SK-N-SH (cell line): Measurements from ENCODE around the gene SLC34A3. TPM values are rescaled to one million over a fixed set of nuclear protein-coding genes. Genes with fewer than 3 reads are reported as not detected.

Source experiments
- CTCF ChIA-PET: fragments of 300-600, 350-600 bp; formaldehyde crosslinking; extraction: SDS; loops from one replicate; lab custom pipeline; 2021; lab: Yijun Ruan, JAX
- POLR2A ChIA-PET: fragments of 350-600 bp; sonication (Branson Sonifier 250); formaldehyde crosslinking; extraction: SDS; loops from one replicate; lab custom pipeline; 2020; ENCODE audit warnings: antibody characterized with exemption, inconsistent platforms; lab: Yijun Ruan, JAX
- DNase-seq: peaks from one replicate; pipeline ENCODE4 v3.0.0; 2012
- H2AFZ ChIP-seq: fragments of 200-600 bp; sonication (generic); 2 replicates; pipeline ENCODE4 v1.8.1; 2016; ENCODE audit warnings: antibody characterized with exemption, mild to moderate bottlenecking, low read depth
- H3F3A ChIP-seq: fragments of 200-600 bp; sonication (generic); replicated peaks from 2 replicates; pipeline ENCODE3; 2016; ENCODE audit warnings: antibody characterized with exemption, mild to moderate bottlenecking; ENCODE audit not compliant: insufficient read depth
- H3K27ac ChIP-seq, 2 experiments: fragments of 200-500 bp in 1 of 2; fragments of 200-600 bp in 1 of 2; sonication (Bioruptor generic) in 1 of 2; sonication (generic), shearing (Covaris generic) in 1 of 2; 2 replicates each; pipeline versions ENCODE4 v1.5.1 to v1.6.1; 2014 to 2016; ENCODE audit warnings: low read depth in 2 of 2, inconsistent platforms in 1 of 2, low read length in 1 of 2, mild to moderate bottlenecking in 1 of 2, mixed read lengths in 1 of 2
- H3K27me3 ChIP-seq: fragments of 200-600 bp; sonication (generic), shearing (Covaris generic); 2 replicates; pipeline ENCODE4 v1.6.1; 2016; ENCODE audit warnings: mixed run types; ENCODE audit not compliant: insufficient read depth
- H3K36me3 ChIP-seq, 2 experiments: fragments of 200-500 bp in 1 of 2; fragments of 200-600 bp in 1 of 2; sonication (Bioruptor generic) in 1 of 2; sonication (generic) in 1 of 2; replicated peaks in 1 of 2; 2 replicates each; pipeline versions ENCODE3 to v1.5.1; 2014 to 2016; ENCODE audit warnings: low read length in 1 of 2, mild to moderate bottlenecking in 1 of 2; ENCODE audit not compliant: insufficient read depth in 2 of 2, control insufficient read depth in 1 of 2
- H3K4me1 ChIP-seq, 2 experiments: fragments of 200-500 bp in 1 of 2; fragments of 200-600 bp in 1 of 2; sonication (Bioruptor generic) in 1 of 2; sonication (generic), shearing (Covaris generic) in 1 of 2; 2 replicates each; pipeline versions ENCODE4 v1.5.1 to v1.6.1; 2014 to 2016; ENCODE audit warnings: low read depth in 1 of 2, low read length in 1 of 2, mixed run types in 1 of 2; ENCODE audit not compliant: insufficient read depth in 2 of 2, control insufficient read depth in 1 of 2
- H3K4me2 ChIP-seq: fragments of 200-600 bp; sonication (generic), shearing (Covaris generic); 2 replicates; pipeline ENCODE4 v1.6.1; 2017; ENCODE audit warnings: mixed run types
- H3K4me3 ChIP-seq, 2 experiments: fragments of 200-500 bp in 1 of 2; fragments of 200-600 bp in 1 of 2; sonication (Bioruptor generic) in 1 of 2; sonication (generic), shearing (Covaris generic) in 1 of 2; 2 replicates each; pipeline versions ENCODE4 v1.5.1 to v1.8.1; 2014 to 2016; ENCODE audit warnings: low read depth in 2 of 2, inconsistent platforms in 1 of 2, low read length in 1 of 2, mild to moderate bottlenecking in 1 of 2, mixed read lengths in 1 of 2, moderate library complexity in 1 of 2
- H3K79me2 ChIP-seq: fragments of 200-600 bp; sonication (generic); 2 replicates; pipeline ENCODE4 v1.8.1; 2017; ENCODE audit warnings: mild to moderate bottlenecking; ENCODE audit not compliant: insufficient read depth
- H3K9ac ChIP-seq: fragments of 200-600 bp; sonication (generic); 2 replicates; pipeline ENCODE4 v1.6.1; 2017; ENCODE audit warnings: mixed run types
- H3K9me2 ChIP-seq: fragments of 200-600 bp; sonication (generic); 2 replicates; pipeline ENCODE4 v1.6.1; 2017; ENCODE audit warnings: mixed run types
- H3K9me3 ChIP-seq: fragments of 200-600 bp; sonication (generic); 2 replicates; pipeline ENCODE4 v1.6.1; 2017; ENCODE audit warnings: mixed run types, mild to moderate bottlenecking, moderate library complexity
- H4K20me1 ChIP-seq: fragments of 200-600 bp; sonication (generic); 2 replicates; pipeline ENCODE4 v1.6.1; 2017; ENCODE audit warnings: mild to moderate bottlenecking, mixed run types; ENCODE audit not compliant: insufficient read depth
- FOXM1 ChIP-seq: IDR thresholded peaks from 2 replicates; pipeline ENCODE4 v1.4.0; 2012; ENCODE audit warnings: low read depth, mild to moderate bottlenecking
- GABPA ChIP-seq: IDR thresholded peaks from 2 replicates; pipeline ENCODE4 v1.4.0; 2012; ENCODE audit warnings: low read depth, mild to moderate bottlenecking
- GATA2 ChIP-seq: sonication (generic); formaldehyde crosslinking; IDR thresholded peaks from 2 replicates; pipeline ENCODE4 v1.5.0; 2020; ENCODE audit warnings: mild to moderate bottlenecking, missing genetic modification reagents
- JUND ChIP-seq: IDR thresholded peaks from 2 replicates; pipeline ENCODE4 v1.4.0; 2012
- MEF2A ChIP-seq: IDR thresholded peaks from 2 replicates; pipeline ENCODE4 v1.4.0; 2012; ENCODE audit warnings: low read depth, borderline replicate concordance
- MXI1 ChIP-seq: IDR thresholded peaks from 2 replicates; pipeline ENCODE4 v1.6.1; 2012; ENCODE audit warnings: mild to moderate bottlenecking, low read depth, low read length, improper control_type of control experiment
- NFIC ChIP-seq: IDR thresholded peaks from 2 replicates; pipeline ENCODE4 v1.4.0; 2012; ENCODE audit warnings: borderline replicate concordance
- RAD21 ChIP-seq: IDR thresholded peaks from 2 replicates; pipeline ENCODE4 v1.6.1; 2012; ENCODE audit warnings: mild to moderate bottlenecking, low read length
- WGBS: methylation state at CpG from one replicate; pipeline ENCODE4 v1.1.6; 2017; ENCODE audit warnings: low lambda C conversion rate; 5-methylcytosine and 5-hydroxymethylcytosine counted together
- polyA plus RNA-seq, 3 experiments: library from polyadenylated mRNA; depleted of rRNA; stranded (reverse); fragments of >200 nt; gene quantifications; 2 replicates each; pipeline ENCODE4 v1.2.3, GENCODE V29; 2012
- TF ChIP-seq, protein P1 (sequence below): fragments of 150-350 bp; IDR thresholded peaks from 2 replicates; pipeline ENCODE4 v1.6.1; 2017; ENCODE audit warnings: antibody characterized with exemption, low read length, low read depth, borderline replicate concordance
- TF ChIP-seq, protein P2 (sequence below): IDR thresholded peaks from 2 replicates; pipeline ENCODE4 v1.4.0; 2012; ENCODE audit warnings: low read depth
- TF ChIP-seq, protein P3 (sequence below): fragments of 150-350 bp; IDR thresholded peaks from 2 replicates; pipeline ENCODE4 v1.6.1; 2016; ENCODE audit warnings: mild to moderate bottlenecking, low read depth, low read length

SLC34A3 gene
- polyA plus RNA-seq, 1 of the 3 experiments (the other 2 are of a cell fraction), result not detected

DNA sequence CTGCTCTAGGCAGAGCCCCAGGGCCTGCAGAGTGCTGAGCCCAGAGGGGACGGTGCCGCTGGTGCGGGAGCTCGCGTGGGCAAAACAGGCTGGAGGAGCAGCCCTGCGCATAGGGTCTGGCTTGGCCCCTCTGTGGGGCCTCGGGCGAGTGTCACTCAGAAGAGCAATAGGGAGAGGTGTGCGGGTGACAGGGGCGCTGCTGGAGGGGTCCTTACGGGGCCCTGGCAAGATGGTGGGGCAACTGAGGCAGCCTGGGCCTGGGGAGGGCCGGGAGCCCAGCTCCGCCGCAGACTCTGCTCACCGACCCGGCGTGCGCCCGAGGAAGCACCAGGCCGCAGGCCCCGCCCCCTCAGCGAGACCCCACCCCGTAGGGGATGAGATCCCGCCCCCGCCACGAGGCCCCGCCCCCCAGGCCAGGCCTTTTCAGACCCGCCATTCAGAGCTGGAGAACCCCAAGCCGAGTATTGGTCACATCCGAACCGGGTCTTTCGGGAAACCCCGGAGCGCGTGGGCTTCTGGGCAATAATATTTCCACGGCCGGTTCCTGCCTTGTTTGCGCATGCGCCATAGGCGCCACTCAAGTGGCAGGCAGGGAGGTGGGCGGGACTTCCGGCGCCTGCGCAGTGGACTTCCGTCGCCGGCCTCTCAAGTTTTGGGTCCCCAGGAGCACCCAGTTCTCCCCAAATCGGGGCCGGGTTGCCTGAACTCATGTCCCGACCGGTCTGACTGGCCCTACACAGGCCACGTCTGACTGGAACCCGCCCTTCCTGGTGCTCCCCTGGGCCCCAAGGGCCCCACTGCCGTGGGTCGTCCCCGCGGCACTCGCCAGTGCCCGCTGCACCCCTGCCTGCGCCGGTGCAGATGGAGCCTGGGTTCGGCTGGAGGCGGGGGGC, 7.4 kb upstream of the SLC34A3 start (continued):
- TF ChIP-seq RAD21 (no peak), GABPA (peak; percentile 90)

DNA sequence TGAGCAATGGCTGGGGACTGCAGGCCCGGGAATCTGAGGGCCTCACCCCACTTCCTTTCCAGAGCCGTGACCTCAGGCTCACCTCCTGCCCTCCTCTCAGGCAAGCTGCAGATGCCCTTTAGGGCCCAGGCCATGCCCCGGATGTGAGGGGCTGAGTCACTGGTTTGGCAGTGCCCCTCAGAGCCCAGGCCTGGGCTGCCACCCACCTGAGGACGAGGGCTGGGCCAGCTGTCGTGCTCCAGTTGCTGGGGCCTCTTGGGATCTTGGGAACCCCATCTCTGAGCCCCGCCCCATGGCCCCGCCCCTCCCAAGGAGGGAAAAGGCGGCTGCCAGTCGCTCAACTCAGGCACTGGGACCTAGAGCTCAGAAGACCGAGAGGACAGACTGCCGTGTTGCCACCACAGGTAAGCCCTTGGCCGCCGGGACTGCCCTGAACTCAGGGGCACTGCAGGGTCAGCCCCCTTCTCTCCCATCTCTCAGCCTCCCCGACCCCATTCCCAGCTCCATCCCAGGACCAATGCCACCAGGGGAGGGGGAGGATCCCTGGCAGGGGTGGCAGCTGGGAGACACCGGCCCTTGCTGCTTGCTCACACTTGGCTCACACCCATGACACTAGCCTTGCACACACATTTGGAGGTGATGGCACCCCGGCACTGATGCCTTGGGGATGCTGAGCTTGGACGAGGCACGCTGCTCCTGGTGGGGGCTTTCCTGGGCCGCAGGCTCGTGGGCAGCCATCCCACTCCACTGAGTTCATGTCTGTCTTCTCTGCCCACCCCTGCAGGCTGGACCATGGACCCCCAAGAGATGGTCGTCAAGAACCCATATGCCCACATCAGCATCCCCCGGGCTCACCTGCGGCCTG, 5.6 kb upstream of the SLC34A3 start, which contains the start of gene CYSRT1:
CYSRT1 (plus strand) TSS at position 345 of the 865 bp plus-strand sequence; CDS start at position 793, 448 bp downstream.
- TF ChIP-seq NFIC, result no peak
- TF ChIP-seq, protein P1, sequence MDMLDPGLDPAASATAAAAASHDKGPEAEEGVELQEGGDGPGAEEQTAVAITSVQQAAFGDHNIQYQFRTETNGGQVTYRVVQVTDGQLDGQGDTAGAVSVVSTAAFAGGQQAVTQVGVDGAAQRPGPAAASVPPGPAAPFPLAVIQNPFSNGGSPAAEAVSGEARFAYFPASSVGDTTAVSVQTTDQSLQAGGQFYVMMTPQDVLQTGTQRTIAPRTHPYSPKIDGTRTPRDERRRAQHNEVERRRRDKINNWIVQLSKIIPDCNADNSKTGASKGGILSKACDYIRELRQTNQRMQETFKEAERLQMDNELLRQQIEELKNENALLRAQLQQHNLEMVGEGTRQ, result no peak
- TF ChIP-seq MXI1, result no peak
- no peak for TF ChIP-seq MEF2A
- TF ChIP-seq FOXM1, result no peak
- no peak for TF ChIP-seq GATA2 (CRISPR knock-in tag)
- no peak for TF ChIP-seq JUND
- TF ChIP-seq, protein P2, sequence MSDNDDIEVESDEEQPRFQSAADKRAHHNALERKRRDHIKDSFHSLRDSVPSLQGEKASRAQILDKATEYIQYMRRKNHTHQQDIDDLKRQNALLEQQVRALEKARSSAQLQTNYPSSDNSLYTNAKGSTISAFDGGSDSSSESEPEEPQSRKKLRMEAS, result no peak
- TF ChIP-seq, protein P3, sequence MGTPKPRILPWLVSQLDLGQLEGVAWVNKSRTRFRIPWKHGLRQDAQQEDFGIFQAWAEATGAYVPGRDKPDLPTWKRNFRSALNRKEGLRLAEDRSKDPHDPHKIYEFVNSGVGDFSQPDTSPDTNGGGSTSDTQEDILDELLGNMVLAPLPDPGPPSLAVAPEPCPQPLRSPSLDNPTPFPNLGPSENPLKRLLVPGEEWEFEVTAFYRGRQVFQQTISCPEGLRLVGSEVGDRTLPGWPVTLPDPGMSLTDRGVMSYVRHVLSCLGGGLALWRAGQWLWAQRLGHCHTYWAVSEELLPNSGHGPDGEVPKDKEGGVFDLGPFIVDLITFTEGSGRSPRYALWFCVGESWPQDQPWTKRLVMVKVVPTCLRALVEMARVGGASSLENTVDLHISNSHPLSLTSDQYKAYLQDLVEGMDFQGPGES, result no peak
- Histone ChIP-seq H3K79me2 (no peaks in the 10 kb centered on the region), H3K4me1 (peaks cover 0 to 54% of the 10 kb centered on the region in 2 experiments; a peak in 1 of 4 replicates), H3K27me3 (no peaks in the 10 kb centered on the region), H3K27ac (peak within 1 kb of the TSS; percentile 75 to 86; a peak in 2 of 4 replicates), H2AFZ (0 out of 2 replicates have a peak within 1 kb of the TSS, but pooled peaks have one; percentile 91), H3K9me3 (no peaks in the 10 kb centered on the region), H3K4me2 (peak within 1 kb of the TSS; percentile 99), H3K9me2 (no peaks in the 10 kb centered on the region), H3F3A (peaks cover 16% of the 10 kb centered on the region), H3K4me3 (peak within 1 kb of the TSS; percentile 69 to 92), H3K9ac (peak within 1 kb of the TSS; percentile 82), H4K20me1 (no peaks in the 10 kb centered on the region), H3K36me3 (no peaks in the 10 kb centered on the region)
- 51% methylated on average over 15 of the region's 23 CpGs for WGBS
- CTCF ChIA-PET, result interaction anchor here (0.6 to 7.7 kb wide), 10 partner anchors 9 to 196 kb away, joined by 3 to 95 read pairs (median 5); partner anchors contain the start of genes ANAPC2, NPDC1, SAPCD2 and SSNA1
- POLR2A ChIA-PET, result interaction anchor here (3.4 kb wide), 1 partner anchor 16 kb away, joined by 18 read pairs; the partner anchor contains the start of gene TUBB4B
- no peak for DNase-seq
